ENCODE results near the gene CALML6. TPM values are rescaled to one million over a fixed set of nuclear protein-coding genes. Genes with fewer than 3 reads are reported as not detected.

Gene CALML6
- total RNA-seq, 4 donors from 2014 or later = 4.8 to 7.0 TPM; not detected in 2

- intact Hi-C loops (cut with DNase I; ENCODE audit: low total_unique reads) = loop anchor here (10.0 kb wide), 1 partner anchor 280 kb away; the partner anchor contains the start of gene FAAP20
- ATAC-seq (no peak), DNase-seq (peak in 1 of 2 donors; percentile 21)
- TF ChIP-seq POLR2A (IDR thresholded peaks at IDR 0.05) (no peak), CTCF (IDR thresholded peaks at IDR 0.05 in 4 of 5, conservative IDR thresholded peaks at IDR 0.05 in 1 of 5) (no peak)
- no peak overlapping the region for H3K4me3 ChIP-seq
- in situ Hi-C loops (cut with MboI; ENCODE audit: low sequenced_read_pairs in 4 of 4) = no loop called here
- no peaks in the 10 kb centered on the region for H3K36me3 ChIP-seq
- H3K27ac ChIP-seq = peak overlapping the region; percentile 80 to 98 (median 93)
- H3K27me3 ChIP-seq = no peaks in the 10 kb centered on the region
- no peaks in the 10 kb centered on the region for H3K9me3 ChIP-seq
- peaks cover 31 to 58% of the 10 kb centered on the region in 2 donors for H3K4me1 ChIP-seq
These were observed 724 bp upstream of the CALML6 start for GRCh38 chr1:1914101-1914970.

- Histone ChIP-seq H3K36me3 (no peaks in the 10 kb centered on the region), H3K27ac (peak overlapping the region; percentile 80 to 98 (median 93)), H3K4me1 (peaks cover 31 to 53% of the 10 kb centered on the region in 2 donors), H3K27me3 (no peaks in the 10 kb centered on the region), H3K4me3 (no peak overlapping the region), H3K9me3 (no peaks in the 10 kb centered on the region)
- in situ Hi-C loops (cut with MboI; ENCODE audit: low sequenced_read_pairs in 4 of 4) (no loop called here), intact Hi-C loops (cut with DNase I; ENCODE audit: low total_unique reads) (loop anchor here (5.0 to 10.0 kb wide), 2 partner anchors 279 to 1986 kb away; partner anchors contain the start of genes C1orf174 and FAAP20)
- ATAC-seq (no peak), DNase-seq (no peak)
- TF ChIP-seq CTCF (IDR thresholded peaks at IDR 0.05 in 4 of 5, conservative IDR thresholded peaks at IDR 0.05 in 1 of 5) = no peak
- TF ChIP-seq POLR2A (IDR thresholded peaks at IDR 0.05) = no peak
These were observed 1.1 kb downstream of the CALML6 start for GRCh38 chr1:1915911-1916840.

DNA sequence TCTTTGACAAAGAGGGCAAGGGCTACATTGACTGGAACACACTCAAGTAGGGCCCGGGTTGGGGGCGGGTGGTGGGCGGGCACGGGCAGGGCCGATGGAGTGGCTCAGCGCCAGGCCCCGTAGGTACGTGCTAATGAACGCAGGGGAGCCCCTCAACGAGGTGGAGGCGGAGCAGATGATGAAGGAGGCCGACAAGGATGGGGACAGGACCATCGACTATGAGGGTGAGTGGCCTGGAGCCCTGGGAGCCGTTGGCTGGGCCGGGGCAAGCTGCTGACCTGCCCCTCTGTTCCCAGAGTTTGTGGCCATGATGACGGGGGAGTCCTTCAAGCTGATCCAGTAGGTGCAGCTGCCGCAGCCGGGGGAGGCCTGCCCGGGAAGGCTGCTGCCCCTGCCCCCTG is 1.8 kb downstream of the CALML6 start:
- in situ Hi-C loops (cut with MboI; ENCODE audit: low sequenced_read_pairs in 4 of 4) (no loop called here), intact Hi-C loops (cut with DNase I; ENCODE audit: low total_unique reads) (loop anchor here (5.0 to 10.0 kb wide), 2 partner anchors 278 to 1985 kb away; partner anchors contain the start of genes C1orf174 and FAAP20)
- TF ChIP-seq CTCF (IDR thresholded peaks at IDR 0.05 in 4 of 5, conservative IDR thresholded peaks at IDR 0.05 in 1 of 5) (no peak), POLR2A (IDR thresholded peaks at IDR 0.05) (no peak)
- no peaks in the 10 kb centered on the region for H3K9me3 ChIP-seq
- ATAC-seq = no peak
- no peaks in the 10 kb centered on the region for H3K27me3 ChIP-seq
- H3K4me3 ChIP-seq = peak overlapping the region in 1 of 4 donors; percentile 7
- H3K27ac ChIP-seq = peak overlapping the region; percentile 80 to 98 (median 93)
- no peaks in the 10 kb centered on the region for H3K36me3 ChIP-seq
- DNase-seq = no peak
- H3K4me1 ChIP-seq = peaks cover 31 to 53% of the 10 kb centered on the region in 2 donors

- ATAC-seq (peak; percentile 14 to 34), DNase-seq (peak in 1 of 2 donors; percentile 72)
- no peaks in the 10 kb centered on the region for H3K27me3 ChIP-seq
- H3K9me3 ChIP-seq = no peaks in the 10 kb centered on the region
- H3K4me3 ChIP-seq = peak overlapping the region in 3 of 4 donors; percentile 1 to 64 (median 53)
- in situ Hi-C loops (cut with MboI; ENCODE audit: low sequenced_read_pairs in 4 of 4) (no loop called here), intact Hi-C loops (cut with DNase I; ENCODE audit: low total_unique reads) (loop anchor here (5.0 to 10.0 kb wide), 2 partner anchors 277 to 1985 kb away; partner anchors contain the start of genes C1orf174 and FAAP20)
- H3K27ac ChIP-seq = peak overlapping the region; percentile 80 to 98 (median 93)
- H3K36me3 ChIP-seq = no peaks in the 10 kb centered on the region
- peaks cover 31 to 53% of the 10 kb centered on the region in 2 donors for H3K4me1 ChIP-seq
- TF ChIP-seq CTCF (IDR thresholded peaks at IDR 0.05 in 4 of 5, conservative IDR thresholded peaks at IDR 0.05 in 1 of 5) (no peak), POLR2A (IDR thresholded peaks at IDR 0.05) (no peak)
These were observed 2.4 kb downstream of the CALML6 start for GRCh38 chr1:1917304-1917976.

All from gastrocnemius medialis (tissue), 4 donors.